HepG2 (cell line): ENCODE results near the gene APOL2. TPM values are rescaled to one million over a fixed set of nuclear protein-coding genes. Genes with fewer than 3 reads are reported as not detected.

Source experiments
- ARID5B ChIP-seq: IDR thresholded peaks from 2 replicates; pipeline ENCODE4 v1.4.0; 2020; ENCODE audit warnings: mild to moderate bottlenecking, missing genetic modification reagents
- ATF3 ChIP-seq: sonication (generic); formaldehyde crosslinking; IDR thresholded peaks from 2 replicates; pipeline ENCODE4 v1.4.0; 2020; ENCODE audit warnings: missing genetic modification reagents
- ATF5 ChIP-seq: sonication (generic); formaldehyde crosslinking; IDR thresholded peaks from 2 replicates; pipeline ENCODE4 v1.4.0; 2020; ENCODE audit warnings: mild to moderate bottlenecking, low read depth, missing genetic modification reagents
- CBFB ChIP-seq: sonication (generic); formaldehyde crosslinking; IDR thresholded peaks from 2 replicates; pipeline ENCODE4 v1.4.0; 2020; ENCODE audit warnings: missing genetic modification reagents
- DRAP1 ChIP-seq: IDR thresholded peaks from 2 replicates; pipeline ENCODE4 v1.6.1; 2016; ENCODE audit warnings: missing genetic modification reagents, missing compliant biosample characterization
- GATA4 ChIP-seq: sonication (generic); IDR thresholded peaks from 2 replicates; pipeline ENCODE4 v1.6.1; 2016; ENCODE audit warnings: antibody characterized with exemption, low read depth, borderline replicate concordance
- HOXA3 ChIP-seq: sonication (generic); formaldehyde crosslinking; IDR thresholded peaks from 2 replicates; pipeline ENCODE4 v1.5.0; 2020; ENCODE audit warnings: missing genetic modification reagents
- KLF16 ChIP-seq, 2 experiments: sonication (generic) in 1 of 2; formaldehyde crosslinking in 1 of 2; IDR thresholded peaks; 2 replicates each; pipeline versions ENCODE4 v1.6.1 to v1.8.0; 2016 to 2023; ENCODE audit warnings: missing genetic modification reagents in 2 of 2, missing compliant biosample characterization in 1 of 2
- MIXL1 ChIP-seq: IDR thresholded peaks from 2 replicates; pipeline ENCODE4 v1.6.1; 2016
- RARA ChIP-seq: IDR thresholded peaks from 2 replicates; pipeline ENCODE4 v1.6.1; 2016; ENCODE audit warnings: missing genetic modification reagents, missing compliant biosample characterization
- SKI ChIP-seq: fragments of 450-650 bp; IDR thresholded peaks from one replicate; pipeline ENCODE4 v1.6.1; 2018; ENCODE audit warnings: mild to moderate bottlenecking; ENCODE audit not compliant: partially characterized antibody
- TGIF2 ChIP-seq: IDR thresholded peaks from 2 replicates; pipeline ENCODE4 v1.6.1; 2016; ENCODE audit warnings: control low read depth, missing compliant biosample characterization
- ZBTB1 ChIP-seq: sonication (generic); formaldehyde crosslinking; IDR thresholded peaks from 2 replicates; pipeline ENCODE4 v1.4.0; 2020; ENCODE audit warnings: missing genetic modification reagents, borderline replicate concordance
- ZBTB26 ChIP-seq: IDR thresholded peaks from 2 replicates; pipeline ENCODE4 v1.6.1; 2016; ENCODE audit warnings: missing compliant biosample characterization, missing genetic modification reagents, borderline replicate concordance
- ZNF143 ChIP-seq: sonication (generic); formaldehyde crosslinking; IDR thresholded peaks from 2 replicates; pipeline ENCODE4 v1.4.0; 2020; ENCODE audit warnings: missing genetic modification reagents
- ZNF18 ChIP-seq: sonication (generic); formaldehyde crosslinking; IDR thresholded peaks from 2 replicates; pipeline ENCODE4 v1.8.0; 2022; ENCODE audit warnings: mild to moderate bottlenecking, missing genetic modification reagents; ENCODE audit not compliant: insufficient replicate concordance
- ZNF556 ChIP-seq: sonication (generic); formaldehyde crosslinking; IDR thresholded peaks from 2 replicates; pipeline ENCODE4 v1.4.0; 2020; ENCODE audit warnings: mild to moderate bottlenecking, missing genetic modification reagents, borderline replicate concordance
- ZNF589 ChIP-seq: sonication (generic); formaldehyde crosslinking; conservative IDR thresholded peaks from 2 replicates; pipeline ENCODE4 v1.8.0; 2022; ENCODE audit warnings: mild to moderate bottlenecking, moderate library complexity, missing genetic modification reagents
- ZNF605 ChIP-seq: sonication (generic); formaldehyde crosslinking; IDR thresholded peaks from 2 replicates; pipeline ENCODE4 v1.8.0; 2022; ENCODE audit warnings: mild to moderate bottlenecking, missing genetic modification reagents
- ZNF782 ChIP-seq: sonication (generic); formaldehyde crosslinking; IDR thresholded peaks from 2 replicates; pipeline ENCODE4 v1.4.0; 2020; ENCODE audit warnings: missing genetic modification reagents, mild to moderate bottlenecking, borderline replicate concordance
- polyA plus RNA-seq, 8 experiments: library from polyadenylated mRNA; depleted of rRNA in 3 of 8; stranded (reverse) in 7 of 8; unstranded in 1 of 8; fragments of >200 nt; fragmentation: Illumina TruSeq in 4 of 8; extraction: Trizol in 4 of 8; gene quantifications; 2 replicates each; pipeline versions ENCODE4 v1.2.1 to v1.2.3, GENCODE V29; 2011 to 2016; ENCODE audit warnings: low read depth in 4 of 8, missing spikeins in 1 of 8, mixed read lengths in 1 of 8; ENCODE audit not compliant: insufficient read depth in 1 of 8
- total RNA-seq, 5 experiments: library from RNA; depleted of rRNA; stranded (reverse); fragments of >200 nt; fragmentation: Illumina TruSeq; extraction: Trizol; gene quantifications; 2 replicates each; pipeline ENCODE4 v1.2.3, GENCODE V29; 2016; ENCODE audit warnings: low read depth in 1 of 5

APOL2 gene
- total and polyA plus RNA-seq, 2 of the 13 experiments (the other 11 are each of a cell fraction or from before 2014, with no cell fraction given): 28.7 to 51.2 TPM

- TF ChIP-seq DRAP1 (CRISPR knock-in tag) (peak; percentile 93), ZBTB26 (CRISPR knock-in tag) (0 out of 2 replicates have a peak, but pooled peaks have one; percentile 28), ATF5 (CRISPR knock-in tag) (0 out of 2 replicates have a peak, but pooled peaks have one; percentile 54), KLF16 (CRISPR knock-in tag; IDR thresholded peaks at IDR 0.05) (peak in 1 of 2 experiments; percentile 34; a peak in 1 of 4 replicates), SKI (peak; percentile 37), ARID5B (CRISPR knock-in tag) (peak; percentile 88), RARA (CRISPR knock-in tag) (peak; percentile 92), ZNF605 (CRISPR knock-in tag) (peak; percentile 71), ZNF556 (CRISPR knock-in tag) (peak; percentile 86; the same call in 1 of the 2 replicates), ZNF782 (peak; percentile 68; the same call in 1 of the 2 replicates), ZNF18 (CRISPR knock-in tag) (peak; percentile 46), ZBTB1 (CRISPR knock-in tag) (0 out of 2 replicates have a peak, but pooled peaks have one; percentile 20), CBFB (peak; percentile 63; the same call in 1 of the 2 replicates), HOXA3 (CRISPR knock-in tag) (peak; percentile 83), ZNF589 (CRISPR knock-in tag) (0 out of 2 replicates have a peak, but pooled peaks have one; percentile 53), TGIF2 (peak; percentile 78; the same call in 1 of the 2 replicates), ATF3 (CRISPR knock-in tag) (0 out of 2 replicates have a peak, but pooled peaks have one; percentile 13), ZNF143 (0 out of 2 replicates have a peak, but pooled peaks have one; percentile 22), MIXL1 (peak; percentile 58; the same call in 1 of the 2 replicates), GATA4 (peak; percentile 49; the same call in 1 of the 2 replicates)
Measured at GRCh38 chr22:36251979-36252608, 12.8 kb upstream of the APOL2 start (continued).
